Measurements from ENCODE around the gene CCDC91. TPM values are rescaled to one million over a fixed set of nuclear protein-coding genes. Genes with fewer than 3 reads are reported as not detected.

CCDC91 gene
- total RNA-seq, 1 donor = 192 TPM

DNA sequence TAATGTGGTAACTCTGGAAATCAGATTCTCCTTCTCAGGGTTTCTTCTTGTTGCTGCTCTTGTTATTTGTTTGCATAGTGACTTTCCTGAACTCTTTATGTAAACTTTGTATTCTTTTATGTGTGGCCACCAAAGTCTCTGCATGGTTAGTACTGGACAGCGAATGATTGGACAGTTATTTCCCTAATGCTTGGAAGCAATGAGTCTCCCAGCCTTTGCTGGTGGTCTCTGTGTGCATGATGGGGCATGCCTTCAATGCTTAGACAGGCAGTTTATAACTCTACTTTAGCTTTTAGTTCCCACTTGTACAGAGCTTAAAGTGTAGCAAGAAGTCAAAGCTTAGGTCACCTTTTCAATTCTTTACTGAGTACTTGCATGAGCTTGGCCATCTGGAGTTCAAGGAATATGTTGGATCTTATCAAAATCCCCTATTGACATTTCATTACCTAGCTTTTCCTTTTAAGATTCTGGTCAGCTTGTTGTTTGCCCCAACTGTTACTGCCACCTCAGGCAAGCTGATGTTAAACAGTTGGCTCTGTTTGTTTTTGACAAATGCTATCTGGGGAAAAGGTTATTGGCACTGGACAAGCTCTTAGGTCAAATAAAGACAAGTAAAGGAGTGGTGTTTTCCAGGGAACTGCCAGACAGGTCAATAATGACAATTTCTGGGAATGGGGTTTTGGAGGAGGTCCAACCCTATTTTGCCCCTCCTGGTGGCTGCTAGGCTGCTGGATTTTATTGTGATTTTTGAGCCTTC lies 12.3 kb downstream of the CCDC91 start:
- Histone ChIP-seq H3K4me3 (ENCODE audit: low read length) (no peak overlapping the region), H3K9me3 (ENCODE audit: low read depth, low read length) (no peaks in the 10 kb centered on the region), H3K27me3 (ENCODE audit: insufficient read depth, low read length) (no peaks in the 10 kb centered on the region), H3K4me1 (ENCODE audit: insufficient read depth, low read length) (no peaks in the 10 kb centered on the region)

GRCh38 chr12:28209782-28210181 lies 19.5 kb downstream of the CCDC91 start:
- H3K4me1 ChIP-seq (ENCODE audit: insufficient read depth, low read length) = no peaks in the 10 kb centered on the region
- H3K9me3 ChIP-seq (ENCODE audit: low read depth, low read length) = peaks cover 11% of the 10 kb centered on the region
- no peaks in the 10 kb centered on the region for H3K27me3 ChIP-seq (ENCODE audit: insufficient read depth, low read length)
- H3K4me3 ChIP-seq (ENCODE audit: low read length) = no peak overlapping the region

DNA sequence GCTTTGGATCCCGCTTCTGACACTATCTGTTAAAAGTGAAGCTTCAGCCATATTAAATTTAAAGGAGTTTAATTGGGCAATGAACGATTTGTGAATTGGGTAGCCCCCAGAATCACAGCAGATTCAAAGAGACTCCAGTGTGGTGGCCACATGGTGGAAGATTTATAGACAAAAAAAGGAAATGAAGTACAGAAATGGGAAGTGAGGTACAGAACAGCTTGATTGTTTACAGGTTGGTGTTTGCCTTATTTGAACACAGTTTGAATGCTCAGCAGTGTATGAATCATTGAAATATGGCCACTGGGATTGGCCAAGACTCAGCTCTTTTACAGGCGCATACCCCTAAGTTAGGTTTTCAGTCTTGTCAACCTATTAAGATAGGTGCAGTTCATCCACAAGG lies 21.9 kb downstream of the CCDC91 start:
- no peaks in the 10 kb centered on the region for H3K27me3 ChIP-seq (ENCODE audit: insufficient read depth, low read length)
- no peak overlapping the region for H3K4me3 ChIP-seq (ENCODE audit: low read length)
- H3K4me1 ChIP-seq (ENCODE audit: insufficient read depth, low read length) = no peaks in the 10 kb centered on the region
- peaks cover 11% of the 10 kb centered on the region for H3K9me3 ChIP-seq (ENCODE audit: low read depth, low read length)

DNA sequence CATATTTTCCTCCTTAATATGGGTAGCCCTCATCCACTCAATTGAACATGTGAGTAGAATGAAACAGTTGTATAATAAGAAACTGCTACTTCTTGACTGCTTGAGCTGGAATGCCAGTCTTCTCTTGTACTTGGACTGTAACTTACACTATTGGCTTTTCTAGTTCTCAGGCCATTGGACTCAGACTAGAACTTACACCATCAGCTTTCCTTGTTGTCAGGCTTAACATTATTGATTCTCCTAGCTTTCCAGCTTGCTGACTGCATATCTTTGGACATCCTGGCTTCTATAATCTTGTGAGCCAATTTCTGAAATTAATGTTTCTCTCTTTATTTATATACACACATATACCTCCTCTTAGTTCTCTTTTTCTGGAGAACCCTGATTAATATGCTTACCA lies 24.8 kb downstream of the CCDC91 start:
- Histone ChIP-seq H3K27me3 (ENCODE audit: insufficient read depth, low read length) (no peaks in the 10 kb centered on the region), H3K9me3 (ENCODE audit: low read depth, low read length) (peaks cover under 1% of the 10 kb centered on the region), H3K4me1 (ENCODE audit: insufficient read depth, low read length) (no peaks in the 10 kb centered on the region), H3K4me3 (ENCODE audit: low read length) (no peak overlapping the region)

DNA sequence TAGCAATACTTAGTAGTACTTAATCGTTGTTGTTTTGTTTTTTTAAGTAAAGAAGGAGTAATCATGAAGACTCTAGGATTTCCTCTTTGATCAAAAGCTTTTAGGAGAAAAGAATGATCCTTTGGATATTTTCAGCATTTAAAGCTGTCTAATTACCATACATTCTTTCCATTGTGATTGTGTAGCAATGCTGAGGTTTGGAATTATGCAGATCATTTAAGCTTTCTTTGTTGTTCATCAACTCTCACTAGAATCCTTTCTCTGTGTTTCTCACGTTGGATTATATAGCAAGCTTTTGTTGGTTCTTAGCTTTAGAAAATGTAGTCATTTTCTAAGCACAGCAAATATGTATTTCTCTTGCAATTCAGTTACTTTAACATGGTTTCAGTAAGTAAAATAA lies 25.8 kb downstream of the CCDC91 start:
- H3K4me1 ChIP-seq (ENCODE audit: insufficient read depth, low read length) = no peaks in the 10 kb centered on the region
- no peaks in the 10 kb centered on the region for H3K9me3 ChIP-seq (ENCODE audit: low read depth, low read length)
- no peak overlapping the region for H3K4me3 ChIP-seq (ENCODE audit: low read length)
- no peaks in the 10 kb centered on the region for H3K27me3 ChIP-seq (ENCODE audit: insufficient read depth, low read length)

DNA sequence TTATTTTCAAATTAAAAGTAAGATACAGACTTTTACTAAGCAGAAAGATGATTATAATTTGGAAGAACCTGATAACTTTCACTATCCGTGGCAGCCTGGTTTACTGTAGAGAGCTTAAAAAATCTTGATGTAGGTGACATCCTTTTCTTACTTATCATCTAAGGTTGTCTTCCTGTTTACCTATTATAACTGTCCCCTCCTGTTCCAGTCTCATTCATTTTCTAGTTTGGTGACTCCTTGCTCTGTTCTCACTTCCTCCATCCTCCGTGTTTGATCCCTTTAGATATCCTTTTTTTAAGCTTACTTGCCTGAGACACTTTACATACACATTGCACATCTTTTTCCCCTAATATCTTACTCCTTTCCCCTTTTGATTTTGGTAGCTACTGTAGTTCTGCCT lies 27.5 kb downstream of the CCDC91 start:
- no peaks in the 10 kb centered on the region for H3K27me3 ChIP-seq (ENCODE audit: insufficient read depth, low read length)
- H3K4me3 ChIP-seq (ENCODE audit: low read length) = no peak overlapping the region
- no peaks in the 10 kb centered on the region for H3K9me3 ChIP-seq (ENCODE audit: low read depth, low read length)
- peaks cover 10% of the 10 kb centered on the region for H3K4me1 ChIP-seq (ENCODE audit: insufficient read depth, low read length)

GRCh38 chr12:28218875-28219274 lies 28.6 kb downstream of the CCDC91 start:
- peaks cover 14% of the 10 kb centered on the region for H3K4me1 ChIP-seq (ENCODE audit: insufficient read depth, low read length)
- H3K27me3 ChIP-seq (ENCODE audit: insufficient read depth, low read length) = no peaks in the 10 kb centered on the region
- no peak overlapping the region for H3K4me3 ChIP-seq (ENCODE audit: low read length)

GRCh38 chr12:28219827-28220226 lies 29.6 kb downstream of the CCDC91 start:
- H3K9me3 ChIP-seq (ENCODE audit: low read depth, low read length) = no peaks in the 10 kb centered on the region
- no peaks in the 10 kb centered on the region for H3K27me3 ChIP-seq (ENCODE audit: insufficient read depth, low read length)
- H3K4me3 ChIP-seq (ENCODE audit: low read length) = no peak overlapping the region
- H3K4me1 ChIP-seq (ENCODE audit: insufficient read depth, low read length) = peaks cover 14% of the 10 kb centered on the region

More at GRCh38 chr12:28218875-28219274, 28.6 kb downstream of the CCDC91 start:
- H3K9me3 ChIP-seq (ENCODE audit: low read depth, low read length) = no peaks in the 10 kb centered on the region

GRCh38 chr12:28222081-28222700 lies 31.9 kb downstream of the CCDC91 start:
- Histone ChIP-seq H3K4me1 (ENCODE audit: insufficient read depth, low read length) (peaks cover 14% of the 10 kb centered on the region), H3K4me3 (ENCODE audit: low read length) (no peak overlapping the region), H3K9me3 (ENCODE audit: low read depth, low read length) (no peaks in the 10 kb centered on the region), H3K27me3 (ENCODE audit: insufficient read depth, low read length) (no peaks in the 10 kb centered on the region)

- Histone ChIP-seq H3K27me3 (ENCODE audit: insufficient read depth, low read length) (no peaks in the 10 kb centered on the region), H3K4me1 (ENCODE audit: insufficient read depth, low read length) (peaks cover 14% of the 10 kb centered on the region), H3K4me3 (ENCODE audit: low read length) (no peak overlapping the region), H3K9me3 (ENCODE audit: low read depth, low read length) (no peaks in the 10 kb centered on the region)
Observed at GRCh38 chr12:28223025-28223554, 32.8 kb downstream of the CCDC91 start.

DNA sequence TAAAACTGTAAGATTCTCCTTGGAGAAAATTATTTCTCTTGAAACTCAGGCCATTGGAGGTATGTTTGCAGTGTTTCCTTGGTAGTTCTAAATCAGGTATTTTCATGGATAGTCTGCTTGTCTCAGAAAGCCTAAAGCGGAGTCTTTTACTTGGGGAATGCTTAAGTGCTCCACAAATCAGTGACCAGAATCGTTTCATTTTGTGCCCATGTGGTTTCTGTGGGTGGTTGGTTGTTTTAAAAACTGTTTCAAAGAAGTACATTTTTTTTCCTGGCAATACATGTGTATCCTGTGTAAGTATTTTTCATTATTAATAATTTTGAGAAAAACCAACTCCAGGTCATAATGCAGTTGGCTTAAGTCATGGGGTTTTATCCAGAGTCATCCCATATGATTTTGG lies 33.6 kb downstream of the CCDC91 start:
- Histone ChIP-seq H3K27me3 (ENCODE audit: insufficient read depth, low read length) (no peaks in the 10 kb centered on the region), H3K4me1 (ENCODE audit: insufficient read depth, low read length) (peaks cover 14% of the 10 kb centered on the region), H3K9me3 (ENCODE audit: low read depth, low read length) (no peaks in the 10 kb centered on the region), H3K4me3 (ENCODE audit: low read length) (no peak overlapping the region)

DNA sequence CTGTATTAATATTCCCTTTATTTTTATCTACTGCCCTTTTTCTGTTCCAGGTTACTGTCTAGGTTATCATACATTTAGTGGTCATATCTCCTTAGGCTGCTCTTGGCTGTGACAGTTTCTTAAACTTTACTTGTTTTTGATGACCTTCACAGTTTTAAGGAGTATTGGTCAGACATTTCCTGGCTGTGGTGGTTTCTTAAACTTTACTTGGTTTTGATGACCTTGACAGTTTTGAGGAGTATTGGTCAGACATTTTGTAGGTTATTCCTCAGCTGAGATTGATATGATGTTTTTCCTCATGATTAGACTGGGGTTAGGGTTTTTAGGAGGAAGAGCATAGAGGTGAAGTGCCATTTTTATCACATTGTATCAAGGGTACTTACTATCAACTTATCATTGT lies 36.4 kb downstream of the CCDC91 start:
- Histone ChIP-seq H3K27me3 (ENCODE audit: insufficient read depth, low read length) (no peaks in the 10 kb centered on the region), H3K9me3 (ENCODE audit: low read depth, low read length) (no peaks in the 10 kb centered on the region)

GRCh38 chr12:28227251-28227650 lies 37.0 kb downstream of the CCDC91 start:
- H3K4me3 ChIP-seq (ENCODE audit: low read length) = no peak overlapping the region
- H3K27me3 ChIP-seq (ENCODE audit: insufficient read depth, low read length) = no peaks in the 10 kb centered on the region
- H3K4me1 ChIP-seq (ENCODE audit: insufficient read depth, low read length) = peaks cover 5% of the 10 kb centered on the region
- no peaks in the 10 kb centered on the region for H3K9me3 ChIP-seq (ENCODE audit: low read depth, low read length)

More for the DNA sequence above, 36.4 kb downstream of the CCDC91 start:
- peaks cover 11% of the 10 kb centered on the region for H3K4me1 ChIP-seq (ENCODE audit: insufficient read depth, low read length)
- no peak overlapping the region for H3K4me3 ChIP-seq (ENCODE audit: low read length)

- Histone ChIP-seq H3K9me3 (ENCODE audit: low read depth, low read length) (no peaks in the 10 kb centered on the region), H3K4me1 (ENCODE audit: insufficient read depth, low read length) (no peaks in the 10 kb centered on the region), H3K4me3 (ENCODE audit: low read length) (no peak overlapping the region), H3K27me3 (ENCODE audit: insufficient read depth, low read length) (no peaks in the 10 kb centered on the region)
Observed at GRCh38 chr12:28231248-28231647, 41.0 kb downstream of the CCDC91 start.

DNA sequence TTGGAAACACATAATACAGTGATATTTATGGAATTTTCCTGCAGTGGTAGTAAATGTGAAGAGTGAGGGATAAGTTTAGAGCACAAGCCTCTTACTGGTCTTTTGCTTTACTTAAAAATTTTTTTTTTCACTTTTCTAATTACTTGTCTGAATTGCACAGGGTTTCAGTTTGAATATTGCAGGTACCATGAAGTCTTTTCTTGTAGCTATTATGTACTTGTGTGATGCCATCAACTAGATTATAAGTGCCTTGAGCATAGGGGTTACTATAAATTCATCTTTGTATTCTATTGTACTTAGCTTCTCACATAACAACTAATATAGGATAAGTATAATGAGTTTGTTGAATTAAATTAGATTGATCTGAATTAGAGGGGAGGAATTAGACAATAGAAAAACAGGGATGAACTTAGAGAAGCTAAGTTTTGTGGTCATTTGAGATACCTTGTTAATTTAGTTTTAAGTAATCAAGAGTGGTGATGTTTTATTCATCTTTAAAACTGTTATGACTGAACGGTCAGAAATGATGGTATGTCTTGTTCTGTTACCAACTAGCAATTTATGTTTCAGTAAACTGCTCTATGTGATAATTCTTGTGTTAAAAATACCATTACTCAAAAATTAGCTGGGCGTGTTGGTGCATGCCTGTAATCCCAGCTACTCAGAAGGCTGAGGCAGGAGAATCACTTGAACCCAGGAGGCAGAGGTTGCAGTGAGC lies 42.1 kb downstream of the CCDC91 start:
- Histone ChIP-seq H3K4me3 (ENCODE audit: low read length) (no peak overlapping the region), H3K4me1 (ENCODE audit: insufficient read depth, low read length) (no peaks in the 10 kb centered on the region), H3K27me3 (ENCODE audit: insufficient read depth, low read length) (no peaks in the 10 kb centered on the region), H3K9me3 (ENCODE audit: low read depth, low read length) (no peaks in the 10 kb centered on the region)

Data from mononuclear cell (primary cell).